GM10248 (cell line): ENCODE measurements around the gene RAB34.

Experiments
- CTCF ChIA-PET: fragments of 300-600 bp; sonication (Branson Sonifier 250); formaldehyde crosslinking; extraction: SDS; loops from one replicate; lab custom pipeline; 2021; ENCODE audit warnings: antibody characterized with exemption; lab: Yijun Ruan, JAX
- POLR2A ChIA-PET: fragments of 350-650 bp; sonication (Branson Sonifier 250); formaldehyde crosslinking; extraction: SDS; loops from one replicate; lab custom pipeline; 2020; ENCODE audit warnings: antibody characterized with exemption; lab: Yijun Ruan, JAX
- DNase-seq: peaks from one replicate; pipeline ENCODE4 v3.0.0; 2012; ENCODE audit errors: extremely low spot score
- TF ChIP-seq, protein P1 (sequence below): IDR thresholded peaks from 2 replicates; pipeline ENCODE4 v1.5.1; 2012; ENCODE audit warnings: mild to moderate bottlenecking, low read depth; ENCODE audit errors: extremely low read depth, missing control alignments, control extremely low read depth

Gene RAB34

GRCh38 chr17:28717578-28718332 is at the start of gene RAB34:
RAB34 (minus strand) TSS chr17:28717868; CDS start chr17:28717266, 602 bp downstream.
- DNase-seq: no peak
- POLR2A ChIA-PET: no interaction called here
- TF ChIP-seq, protein P1, sequence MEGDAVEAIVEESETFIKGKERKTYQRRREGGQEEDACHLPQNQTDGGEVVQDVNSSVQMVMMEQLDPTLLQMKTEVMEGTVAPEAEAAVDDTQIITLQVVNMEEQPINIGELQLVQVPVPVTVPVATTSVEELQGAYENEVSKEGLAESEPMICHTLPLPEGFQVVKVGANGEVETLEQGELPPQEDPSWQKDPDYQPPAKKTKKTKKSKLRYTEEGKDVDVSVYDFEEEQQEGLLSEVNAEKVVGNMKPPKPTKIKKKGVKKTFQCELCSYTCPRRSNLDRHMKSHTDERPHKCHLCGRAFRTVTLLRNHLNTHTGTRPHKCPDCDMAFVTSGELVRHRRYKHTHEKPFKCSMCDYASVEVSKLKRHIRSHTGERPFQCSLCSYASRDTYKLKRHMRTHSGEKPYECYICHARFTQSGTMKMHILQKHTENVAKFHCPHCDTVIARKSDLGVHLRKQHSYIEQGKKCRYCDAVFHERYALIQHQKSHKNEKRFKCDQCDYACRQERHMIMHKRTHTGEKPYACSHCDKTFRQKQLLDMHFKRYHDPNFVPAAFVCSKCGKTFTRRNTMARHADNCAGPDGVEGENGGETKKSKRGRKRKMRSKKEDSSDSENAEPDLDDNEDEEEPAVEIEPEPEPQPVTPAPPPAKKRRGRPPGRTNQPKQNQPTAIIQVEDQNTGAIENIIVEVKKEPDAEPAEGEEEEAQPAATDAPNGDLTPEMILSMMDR: peak; percentile 23
- CTCF ChIA-PET: interaction anchor here (1.6 kb wide), 1 partner anchor 16 kb away, joined by 5 read pairs; no protein-coding TSS in a partner anchor

- ChIA-PET CTCF (interaction anchor here (1.1 to 7.2 kb wide), 25 partner anchors 9 to 200 kb away, joined by 3 to 210 read pairs (median 13); partner anchors contain the start of genes DHRS13, FAM222B, FLOT2 and NEK8), POLR2A (no interaction called here)
- DNase-seq: no peak
- TF ChIP-seq, protein P1: no peak
Measured at GRCh38 chr17:28765038-28765437, 47.4 kb upstream of the RAB34 start.

GRCh38 chr17:28763804-28764266 is 46.2 kb upstream of the RAB34 start:
- TF ChIP-seq, protein P1: peak; percentile 77
- ChIA-PET POLR2A (interaction anchor here (3.8 kb wide), 1 partner anchor 37 kb away, joined by 16 read pairs; the partner anchor contains the start of gene TLCD1), CTCF (interaction anchor here (0.6 to 7.2 kb wide), 68 partner anchors 10 to 453 kb away, joined by 3 to 210 read pairs (median 6); partner anchors contain the start of genes BLTP2, DHRS13, FAM222B and FLOT2)
- peak; percentile 71 for DNase-seq

DNA sequence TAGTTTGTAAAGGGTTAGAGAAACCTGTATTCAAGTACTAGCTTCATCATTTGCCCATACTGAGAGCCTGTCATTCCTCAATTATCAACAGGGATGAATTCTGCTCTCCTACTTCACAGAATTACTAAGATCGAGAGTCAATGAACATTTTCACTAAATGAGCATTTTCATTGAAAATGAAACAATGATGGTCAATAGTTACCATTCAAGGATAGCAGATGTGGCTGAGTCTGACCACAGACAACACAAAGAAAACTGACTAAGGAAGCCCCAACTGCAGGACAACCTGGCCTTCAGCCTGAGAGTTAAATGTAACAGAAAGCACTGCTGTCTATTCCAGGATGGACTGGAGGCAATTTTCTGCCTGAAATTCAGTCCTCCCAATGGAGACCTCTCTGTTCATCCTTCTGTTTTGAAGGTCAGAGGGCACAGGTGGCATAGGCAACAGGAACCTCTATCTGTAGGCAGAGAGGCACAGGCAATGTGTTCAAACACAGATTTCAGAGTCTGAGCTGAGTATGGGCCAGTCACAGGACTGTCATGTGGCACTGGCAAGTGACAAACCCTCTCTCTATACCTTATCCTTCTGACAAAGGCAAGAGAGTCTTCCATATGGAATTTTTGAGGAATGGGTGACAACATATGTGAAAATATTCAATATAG is 45.6 kb upstream of the RAB34 start:
- DNase-seq: peak; percentile 55
- POLR2A ChIA-PET: interaction anchor here (3.8 kb wide), 1 partner anchor 36 kb away, joined by 16 read pairs; the partner anchor contains the start of gene TLCD1

DNA sequence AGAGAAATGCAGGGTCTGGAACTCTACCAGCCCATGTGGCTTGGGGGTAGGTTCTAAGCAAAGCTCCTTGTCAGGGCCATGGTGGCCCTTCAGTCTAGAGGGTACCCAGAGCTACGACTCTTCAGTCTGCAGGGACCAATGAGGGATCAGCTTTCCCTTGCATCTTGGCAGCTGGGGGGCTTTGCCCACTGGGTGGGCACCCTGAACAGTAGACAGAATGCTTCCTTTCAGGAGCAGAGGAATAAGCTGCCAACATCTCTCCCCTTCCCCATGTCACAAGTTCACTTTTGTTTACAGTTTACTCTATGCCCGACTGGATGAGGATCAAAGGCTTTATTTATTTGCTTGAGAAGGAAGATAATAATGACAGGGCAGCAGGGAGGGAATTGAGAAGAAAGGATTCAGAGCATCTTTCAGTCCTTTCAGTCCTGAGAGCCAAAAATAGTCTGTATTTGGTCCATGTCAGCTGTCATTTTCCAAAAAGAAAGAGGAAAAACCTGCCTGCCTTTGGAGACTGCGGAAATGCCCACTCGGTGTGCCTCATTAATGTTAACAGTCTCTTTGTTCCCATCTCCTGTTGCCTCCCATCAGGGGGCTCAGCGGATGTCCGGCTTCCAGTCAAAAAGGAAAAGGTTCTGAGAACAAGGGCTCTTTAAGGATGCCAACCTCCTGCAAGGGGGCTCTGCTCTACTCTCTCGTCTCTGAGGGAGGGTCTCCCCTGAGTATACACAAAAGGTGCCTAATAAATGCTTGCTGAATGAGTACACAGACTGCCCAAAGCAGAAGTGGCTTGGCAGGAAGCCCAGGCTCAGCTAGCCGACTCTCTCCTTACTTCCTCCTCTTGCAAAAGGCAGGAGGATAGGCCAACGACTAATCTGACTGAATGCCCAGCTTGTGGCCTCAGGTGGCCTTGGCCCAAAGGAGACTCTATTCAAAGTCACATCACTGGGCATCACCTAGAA is 43.2 kb upstream of the RAB34 start:
- no peak for DNase-seq
- TF ChIP-seq, protein P1: no peak
- ChIA-PET POLR2A (interaction anchor here (0.6 to 3.8 kb wide), 5 partner anchors 9 to 133 kb away, joined by 3 to 16 read pairs (median 5); partner anchors contain the start of gene TLCD1), CTCF (interaction anchor here (1.5 to 7.2 kb wide), 8 partner anchors 13 to 193 kb away, joined by 3 to 210 read pairs (median 54); partner anchors contain the start of genes DHRS13, FLOT2, NEK8 and TLCD1)

More for the DNA sequence above, 45.6 kb upstream of the RAB34 start:
- TF ChIP-seq, protein P1: no peak
- CTCF ChIA-PET: interaction anchor here (0.6 to 7.2 kb wide), 68 partner anchors 10 to 454 kb away, joined by 3 to 210 read pairs (median 6); partner anchors contain the start of genes BLTP2, DHRS13, FLOT2 and NEK8
